K562 (cell line): ENCODE measurements around the gene CD207. TPM values are rescaled to one million over a fixed set of nuclear protein-coding genes. Genes with fewer than 3 reads are reported as not detected.

Experiments used
- FOXA3 ChIP-seq, 2 experiments: fragments of 450-650 bp in 1 of 2; sonication (generic) in 1 of 2; formaldehyde crosslinking; IDR thresholded peaks in 1 of 2; conservative IDR thresholded peaks in 1 of 2; 2 replicates each; pipeline versions ENCODE4 v1.4.0 to v1.8.0; 2020 to 2022; ENCODE audit warnings: mild to moderate bottlenecking in 2 of 2, missing genetic modification reagents in 1 of 2
- STAT5A ChIP-seq: IDR thresholded peaks from 2 replicates; pipeline ENCODE4 v1.6.1; 2012; ENCODE audit warnings: low read length, inconsistent platforms, borderline replicate concordance
- ZNF586 ChIP-seq: fragments of 450-650 bp; formaldehyde crosslinking; conservative IDR thresholded peaks from 2 replicates; pipeline ENCODE4 v1.4.0; 2020; ENCODE audit warnings: mild to moderate bottlenecking, moderate library complexity
- polyA plus RNA-seq, 8 experiments: library from polyadenylated mRNA; depleted of rRNA in 4 of 8; stranded (reverse) in 5 of 8; unstranded in 3 of 8; fragments of >200 nt; fragmentation: Nextera tagmentation in 2 of 8; fragmentation: Illumina TruSeq in 1 of 8; extraction: Ambion mirVana in 2 of 8; extraction: Trizol in 1 of 8; gene quantifications; 2 replicates each; pipeline versions ENCODE4 v1.2.1 to v1.2.3, GENCODE V29; 2011 to 2014; ENCODE audit warnings: inconsistent platforms in 1 of 8, missing spikeins in 1 of 8
- total RNA-seq, 7 experiments: library from RNA; depleted of rRNA in 6 of 7; stranded (reverse); fragments of >200 nt in 6 of 7; fragmentation: Illumina TruSeq in 2 of 7; extraction: Trizol in 2 of 7; gene quantifications; 2 replicates each; pipeline versions ENCODE4 v1.2.1 to v1.2.3, GENCODE V29; 2011 to 2021; ENCODE audit warnings: low replicate concordance in 1 of 7
- TF ChIP-seq, protein P1 (sequence below): sonication (generic); formaldehyde crosslinking; IDR thresholded peaks from 2 replicates; pipeline ENCODE4 v1.5.0; 2020; ENCODE audit warnings: missing genetic modification reagents
- TF ChIP-seq, protein P2 (sequence below): sonication (generic); formaldehyde crosslinking; IDR thresholded peaks from 2 replicates; pipeline ENCODE4 v1.4.0; 2020; ENCODE audit warnings: mild to moderate bottlenecking, missing genetic modification reagents
- TF ChIP-seq, protein P3 (sequence below): sonication (generic); formaldehyde crosslinking; IDR thresholded peaks from 2 replicates; pipeline ENCODE4 v1.8.1; 2023; ENCODE audit warnings: mild to moderate bottlenecking, missing genetic modification reagents

The CD207 gene
- total and polyA plus RNA-seq, 9 of the 15 experiments (the other 6 are each of a cell fraction or from before 2014, with no cell fraction given): not detected

DNA sequence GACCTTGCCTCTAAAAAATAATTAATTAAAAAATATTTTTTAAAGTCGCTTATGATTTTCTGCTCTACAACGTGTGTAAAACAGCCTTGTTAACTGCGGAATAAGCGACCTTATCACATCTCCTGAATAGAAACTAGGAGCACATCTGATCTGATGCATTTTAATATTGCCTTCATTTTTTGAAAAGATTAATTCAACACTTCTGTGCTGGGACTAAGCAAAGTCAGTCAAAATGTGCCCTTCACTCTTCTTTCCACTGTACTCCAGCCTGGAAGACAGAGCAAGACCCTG is 27.8 kb downstream of the CD207 start (continued):
- TF ChIP-seq, protein P1, sequence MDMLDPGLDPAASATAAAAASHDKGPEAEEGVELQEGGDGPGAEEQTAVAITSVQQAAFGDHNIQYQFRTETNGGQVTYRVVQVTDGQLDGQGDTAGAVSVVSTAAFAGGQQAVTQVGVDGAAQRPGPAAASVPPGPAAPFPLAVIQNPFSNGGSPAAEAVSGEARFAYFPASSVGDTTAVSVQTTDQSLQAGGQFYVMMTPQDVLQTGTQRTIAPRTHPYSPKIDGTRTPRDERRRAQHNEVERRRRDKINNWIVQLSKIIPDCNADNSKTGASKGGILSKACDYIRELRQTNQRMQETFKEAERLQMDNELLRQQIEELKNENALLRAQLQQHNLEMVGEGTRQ (CRISPR knock-in tag): no peak
- TF ChIP-seq, protein P2, sequence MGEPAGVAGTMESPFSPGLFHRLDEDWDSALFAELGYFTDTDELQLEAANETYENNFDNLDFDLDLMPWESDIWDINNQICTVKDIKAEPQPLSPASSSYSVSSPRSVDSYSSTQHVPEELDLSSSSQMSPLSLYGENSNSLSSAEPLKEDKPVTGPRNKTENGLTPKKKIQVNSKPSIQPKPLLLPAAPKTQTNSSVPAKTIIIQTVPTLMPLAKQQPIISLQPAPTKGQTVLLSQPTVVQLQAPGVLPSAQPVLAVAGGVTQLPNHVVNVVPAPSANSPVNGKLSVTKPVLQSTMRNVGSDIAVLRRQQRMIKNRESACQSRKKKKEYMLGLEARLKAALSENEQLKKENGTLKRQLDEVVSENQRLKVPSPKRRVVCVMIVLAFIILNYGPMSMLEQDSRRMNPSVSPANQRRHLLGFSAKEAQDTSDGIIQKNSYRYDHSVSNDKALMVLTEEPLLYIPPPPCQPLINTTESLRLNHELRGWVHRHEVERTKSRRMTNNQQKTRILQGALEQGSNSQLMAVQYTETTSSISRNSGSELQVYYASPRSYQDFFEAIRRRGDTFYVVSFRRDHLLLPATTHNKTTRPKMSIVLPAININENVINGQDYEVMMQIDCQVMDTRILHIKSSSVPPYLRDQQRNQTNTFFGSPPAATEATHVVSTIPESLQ: no peak
- TF ChIP-seq FOXA3 (CRISPR knock-in tag; conservative IDR thresholded peaks at IDR 0.05 in 1 of 2, IDR thresholded peaks at IDR 0.05 in 1 of 2): no peak
- TF ChIP-seq STAT5A: no peak
- TF ChIP-seq, protein P3, sequence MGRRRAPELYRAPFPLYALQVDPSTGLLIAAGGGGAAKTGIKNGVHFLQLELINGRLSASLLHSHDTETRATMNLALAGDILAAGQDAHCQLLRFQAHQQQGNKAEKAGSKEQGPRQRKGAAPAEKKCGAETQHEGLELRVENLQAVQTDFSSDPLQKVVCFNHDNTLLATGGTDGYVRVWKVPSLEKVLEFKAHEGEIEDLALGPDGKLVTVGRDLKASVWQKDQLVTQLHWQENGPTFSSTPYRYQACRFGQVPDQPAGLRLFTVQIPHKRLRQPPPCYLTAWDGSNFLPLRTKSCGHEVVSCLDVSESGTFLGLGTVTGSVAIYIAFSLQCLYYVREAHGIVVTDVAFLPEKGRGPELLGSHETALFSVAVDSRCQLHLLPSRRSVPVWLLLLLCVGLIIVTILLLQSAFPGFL: no peak
- TF ChIP-seq ZNF586 (CRISPR knock-in tag): no peak
